CD1c-positive myeloid dendritic cell (primary cell): ENCODE measurements around the gene GALNT7.

ENCODE experiments used
- DNase-seq: peaks from one replicate; pipeline ENCODE4 v3.0.0-alpha.2; 2016; ENCODE audit errors: extremely low spot score

Gene GALNT7

GRCh38 chr4:173261052-173261451 lies 92.4 kb downstream of the GALNT7 start:
- no peak for DNase-seq

DNA sequence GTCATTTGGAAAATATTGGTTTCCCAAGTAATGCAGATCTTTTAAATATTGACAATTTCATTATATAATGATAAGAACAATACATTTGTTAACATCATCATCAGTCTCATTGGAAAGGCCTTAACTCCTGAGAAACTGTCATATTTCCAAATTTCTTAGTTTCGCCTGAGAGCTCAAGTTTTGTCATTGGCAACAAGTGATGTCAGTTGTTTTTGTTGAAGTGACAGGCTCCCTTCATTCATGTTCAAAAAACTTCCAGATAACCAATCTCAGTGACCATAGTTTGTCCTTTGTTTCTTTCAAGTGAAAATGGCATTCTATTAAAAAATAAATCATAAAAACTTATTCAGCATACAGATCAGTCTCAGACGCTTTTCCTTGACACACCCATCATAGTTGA lies 93.8 kb downstream of the GALNT7 start:
- no peak for DNase-seq

- DNase-seq: no peak
Measured at GRCh38 chr4:173264245-173264644, 95.6 kb downstream of the GALNT7 start.

DNA sequence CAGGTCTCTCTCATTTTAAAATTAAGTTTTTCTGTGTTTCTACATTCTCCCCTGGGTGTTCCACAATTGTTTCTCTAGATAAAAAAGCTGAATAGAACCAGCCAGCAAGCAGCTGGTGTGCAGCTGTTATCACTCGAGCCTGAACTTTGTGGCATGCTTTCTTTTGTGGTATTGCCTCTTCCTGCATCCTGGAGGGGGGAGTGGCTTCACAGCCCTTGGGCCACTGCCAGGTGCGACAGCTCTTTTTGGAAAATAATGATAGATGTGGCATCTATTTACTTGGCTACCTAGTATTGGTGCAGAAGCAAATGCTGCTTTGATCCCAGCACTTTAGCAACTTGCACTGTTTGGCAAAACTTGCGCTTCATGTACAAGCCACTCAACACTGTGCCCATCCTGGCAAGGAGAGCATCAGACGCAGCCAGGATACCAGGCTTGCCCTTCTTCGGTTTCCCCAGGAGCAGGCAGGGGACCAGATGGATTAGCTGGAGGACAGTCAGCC lies 96.1 kb downstream of the GALNT7 start:
- no peak for DNase-seq

GRCh38 chr4:173265751-173266150 lies 97.1 kb downstream of the GALNT7 start:
- DNase-seq: no peak

- no peak for DNase-seq
Measured at GRCh38 chr4:173267711-173268110, 99.1 kb downstream of the GALNT7 start.

- DNase-seq: no peak
Measured at GRCh38 chr4:173269280-173269679, 100.7 kb downstream of the GALNT7 start.

DNA sequence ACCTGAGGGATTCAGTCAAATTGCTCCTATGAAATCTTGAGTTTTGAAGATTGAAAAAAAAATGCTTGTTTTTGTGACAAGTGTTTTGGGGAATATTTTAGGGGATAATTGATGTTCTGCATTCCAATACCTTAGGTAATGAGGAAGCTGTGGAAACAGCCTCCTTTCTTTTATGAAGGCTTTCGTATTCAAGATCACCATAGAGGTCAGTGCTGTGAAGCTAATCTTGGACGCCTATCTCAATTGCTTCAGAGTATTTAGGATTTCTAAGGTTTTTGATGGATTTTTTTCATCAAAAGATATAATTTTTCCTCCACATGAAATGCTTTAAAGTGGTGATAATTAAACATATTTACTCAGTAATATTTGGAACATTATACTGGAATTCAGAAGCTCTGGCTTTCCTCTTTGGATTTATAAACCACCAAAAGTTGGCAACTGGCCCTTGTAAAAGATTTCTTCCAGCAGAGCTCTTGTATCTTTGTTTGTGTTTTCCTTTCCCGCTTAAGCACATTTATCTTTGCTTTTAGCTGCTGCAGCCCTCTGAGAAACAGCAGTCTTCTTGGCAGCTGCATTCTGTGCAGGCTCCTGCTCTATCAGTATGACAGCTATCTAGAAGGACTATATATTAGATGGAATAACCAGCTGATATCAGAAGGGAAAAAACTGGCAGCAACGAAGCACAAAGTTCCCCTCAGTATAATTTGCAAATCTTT lies 101.9 kb downstream of the GALNT7 start:
- DNase-seq: no peak

- DNase-seq: no peak
Measured at GRCh38 chr4:173272314-173272713, 103.7 kb downstream of the GALNT7 start.

DNA sequence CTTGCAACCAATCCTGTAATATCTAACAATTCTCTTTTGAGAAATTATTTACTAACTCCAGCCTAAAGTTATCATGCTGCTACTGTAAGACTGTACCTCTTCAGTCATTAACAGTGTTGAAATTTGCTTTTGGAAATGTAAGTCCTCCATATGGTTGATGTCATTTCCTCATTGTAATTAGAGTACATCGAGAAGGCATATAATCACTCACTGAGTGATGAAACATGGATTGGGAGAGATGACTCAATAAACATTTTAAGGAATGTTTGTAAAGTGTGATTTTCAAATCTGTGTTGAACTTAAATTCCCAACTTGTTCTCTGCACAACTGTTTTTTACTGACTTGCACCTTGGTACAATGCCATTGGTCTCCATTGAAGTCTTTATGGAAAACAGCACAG lies 104.4 kb downstream of the GALNT7 start:
- no peak for DNase-seq

- no peak for DNase-seq
Measured at GRCh38 chr4:173273941-173274340, 105.3 kb downstream of the GALNT7 start.

DNA sequence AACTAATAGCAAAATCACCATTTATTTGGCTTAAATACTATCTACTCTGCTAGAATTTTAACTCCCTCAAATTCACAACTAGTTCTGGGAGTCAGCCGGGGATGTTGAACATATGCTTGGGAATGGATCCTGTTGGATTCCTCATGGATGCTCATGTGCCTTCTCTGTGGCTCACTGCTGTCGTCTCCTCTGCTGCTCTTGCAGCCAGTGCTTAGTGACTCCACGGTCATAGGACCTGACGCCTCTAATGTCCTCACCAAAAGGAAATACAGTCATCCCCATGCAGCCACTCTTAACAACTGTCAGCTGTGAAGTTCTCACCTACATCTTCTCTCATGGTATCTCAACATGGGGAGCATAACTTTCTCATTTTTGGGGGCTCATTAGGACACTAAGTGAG lies 106.1 kb downstream of the GALNT7 start:
- no peak for DNase-seq

- no peak for DNase-seq
Measured at GRCh38 chr4:173275150-173275549, 106.5 kb downstream of the GALNT7 start.

GRCh38 chr4:173277340-173277739 lies 108.7 kb downstream of the GALNT7 start:
- no peak for DNase-seq

DNA sequence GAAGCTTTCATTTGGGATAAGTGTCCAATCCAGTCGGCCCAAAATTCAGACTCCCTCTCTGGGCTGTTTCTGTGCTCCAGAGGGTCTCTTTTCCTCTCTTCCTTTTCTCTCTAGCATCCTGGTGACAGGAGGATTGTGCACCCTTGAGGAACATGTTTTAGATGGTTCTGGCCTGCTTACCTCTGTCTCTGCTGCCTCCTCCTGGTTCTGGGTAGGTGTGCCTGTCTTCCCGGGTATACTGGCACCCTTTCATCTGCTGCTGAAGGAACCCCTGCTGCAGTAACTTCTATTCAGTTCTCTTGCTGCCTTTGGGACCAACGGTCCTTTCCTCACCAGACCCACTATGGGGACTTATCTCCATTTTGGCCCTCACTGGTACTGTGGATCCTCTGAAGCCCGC lies 112.4 kb downstream of the GALNT7 start:
- DNase-seq: no peak

GRCh38 chr4:173281406-173282255 lies 113.0 kb downstream of the GALNT7 start:
- peak; percentile 57 for DNase-seq

- DNase-seq: no peak
Measured at GRCh38 chr4:173282256-173282562, 113.6 kb downstream of the GALNT7 start.

DNA sequence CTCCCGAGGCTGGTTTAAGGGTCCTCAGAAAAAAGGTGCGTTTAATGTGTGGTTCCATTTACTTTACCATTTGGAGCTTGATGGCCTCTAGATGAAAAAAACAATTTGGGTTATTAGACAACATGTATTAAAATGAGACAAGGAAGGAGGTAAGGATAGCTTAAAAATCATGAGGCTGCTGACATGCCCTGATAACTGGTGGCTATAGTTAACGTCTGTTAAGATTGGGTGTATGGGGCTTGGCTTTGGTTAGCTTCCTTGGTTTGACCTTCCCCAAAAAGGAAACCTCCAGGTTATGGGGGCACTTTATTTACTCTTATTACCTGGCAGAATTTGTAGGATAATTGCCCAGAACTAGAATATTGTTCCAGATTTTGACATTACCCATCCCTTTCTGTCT lies 114.0 kb downstream of the GALNT7 start:
- no peak for DNase-seq

DNA sequence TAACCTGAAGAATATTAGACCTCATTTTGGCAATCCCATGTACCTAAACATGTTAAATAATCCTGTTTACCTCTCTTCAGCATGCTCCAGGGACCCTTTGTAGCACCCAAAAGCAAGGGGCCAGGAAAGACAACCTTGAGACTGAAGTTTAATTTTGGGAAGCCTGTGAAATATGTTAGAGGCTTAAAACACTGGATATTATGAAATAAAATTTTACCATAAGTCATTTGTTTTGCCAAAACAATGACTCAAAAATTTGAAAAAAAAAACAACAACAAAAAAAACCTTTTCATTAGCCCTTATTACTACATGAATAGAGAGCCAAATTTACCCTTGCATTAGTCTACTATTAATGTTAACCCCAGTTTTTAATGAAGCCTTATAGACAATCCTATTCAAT lies 115.9 kb downstream of the GALNT7 start:
- no peak for DNase-seq

GRCh38 chr4:173287486-173287885 lies 118.9 kb downstream of the GALNT7 start:
- DNase-seq: no peak

DNA sequence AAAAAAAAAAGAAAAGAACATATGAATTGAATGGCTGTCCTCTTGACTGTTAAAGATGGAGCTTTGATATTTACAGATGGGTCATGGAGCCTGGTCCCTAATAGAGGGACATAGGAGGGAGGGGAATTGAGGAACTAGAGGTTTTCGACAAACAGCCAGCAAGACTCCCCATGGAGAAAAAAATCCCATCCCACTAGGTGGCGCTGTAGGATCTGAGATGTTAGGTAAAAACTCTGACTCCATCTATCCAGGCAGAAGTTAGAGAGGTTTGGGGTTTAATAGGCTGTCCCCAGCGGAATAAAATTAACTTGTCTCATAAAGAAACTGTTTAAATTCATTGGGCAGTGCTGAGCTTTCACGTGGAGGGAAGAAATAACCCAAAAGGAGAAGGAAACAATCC lies 119.7 kb downstream of the GALNT7 start:
- peak; percentile 79 for DNase-seq

DNA sequence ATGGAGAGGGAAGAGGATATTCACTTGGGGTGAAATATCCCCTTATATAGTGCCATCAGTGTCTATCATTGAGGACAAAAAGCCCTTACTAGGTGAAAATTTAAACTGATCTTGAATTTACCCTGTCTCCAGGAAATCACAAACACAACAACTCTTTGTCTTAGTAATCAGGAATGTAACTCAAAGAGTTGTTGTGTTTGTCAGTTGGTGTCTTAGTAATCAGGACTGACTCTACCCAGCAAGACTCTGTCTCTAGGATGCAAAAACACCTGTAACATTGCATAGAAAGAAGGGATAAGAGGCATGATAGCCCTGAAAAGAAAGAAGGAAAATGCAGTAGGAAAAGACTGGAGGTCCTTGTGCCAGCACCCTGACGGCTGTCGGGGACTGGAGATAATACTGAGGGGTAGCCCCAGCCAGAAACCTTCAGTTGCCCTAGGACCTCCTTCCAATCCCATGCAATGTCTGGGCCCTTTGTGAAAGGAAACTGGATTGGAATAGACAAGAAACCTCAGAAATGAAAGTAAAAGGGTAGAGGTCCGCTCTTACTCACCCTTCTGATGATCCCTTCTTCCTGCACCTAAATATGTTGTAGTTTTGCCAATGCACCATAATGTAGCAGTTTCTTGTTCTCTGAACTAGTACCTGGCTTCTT lies 120.2 kb downstream of the GALNT7 start:
- no peak for DNase-seq

GRCh38 chr4:173289353-173289727 lies 120.7 kb downstream of the GALNT7 start:
- no peak for DNase-seq
